ENCODE results near the gene THOC5. TPM values are rescaled to one million over a fixed set of nuclear protein-coding genes. Genes with fewer than 3 reads are reported as not detected.

The THOC5 gene
- total RNA-seq, 4 donors from 2014 or later = 38.6 to 56.1 (median 48.6) TPM

DNA sequence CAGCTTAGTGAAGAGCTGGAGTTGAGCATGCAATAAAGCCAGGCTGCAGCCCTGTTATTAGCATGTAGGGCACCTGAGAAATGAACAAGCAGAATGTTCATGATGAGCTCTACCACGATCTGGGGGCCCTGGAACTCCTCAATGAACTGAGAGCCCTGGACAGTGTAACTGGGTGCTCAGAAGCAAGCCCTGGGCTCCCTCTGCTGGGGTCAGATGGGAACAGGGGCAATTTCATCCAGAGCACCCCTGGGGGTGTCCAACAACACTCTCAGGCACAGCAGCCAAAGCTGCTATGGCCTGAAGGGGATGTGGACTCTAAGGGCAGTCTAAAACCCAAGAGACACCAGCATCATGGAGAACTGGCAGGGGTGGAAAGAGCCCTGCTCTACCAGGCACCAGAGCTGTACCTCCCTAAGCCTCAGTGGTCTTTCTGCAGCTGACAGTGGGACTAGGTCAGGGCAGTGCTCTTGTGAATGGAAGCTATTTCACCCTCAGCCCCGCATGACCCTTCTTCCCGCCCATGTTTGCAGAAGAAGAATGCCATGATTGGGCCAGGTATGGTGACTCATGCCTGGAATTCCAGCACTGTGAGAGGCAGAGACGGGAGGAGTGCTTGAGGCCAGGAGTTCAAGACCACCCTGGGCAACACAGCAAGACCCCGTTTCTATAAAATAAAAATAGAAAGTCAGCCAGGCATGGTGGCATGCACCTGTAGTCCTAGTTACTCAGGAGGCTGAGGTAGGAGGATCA lies 28.9 kb downstream of the THOC5 start:
- TF ChIP-seq POLR2A (IDR thresholded peaks at IDR 0.05; ENCODE audit: low read depth) (no peak), POLR2AphosphoS5 (IDR thresholded peaks at IDR 0.05) (no peak)
- TF ChIP-seq, protein P1, sequence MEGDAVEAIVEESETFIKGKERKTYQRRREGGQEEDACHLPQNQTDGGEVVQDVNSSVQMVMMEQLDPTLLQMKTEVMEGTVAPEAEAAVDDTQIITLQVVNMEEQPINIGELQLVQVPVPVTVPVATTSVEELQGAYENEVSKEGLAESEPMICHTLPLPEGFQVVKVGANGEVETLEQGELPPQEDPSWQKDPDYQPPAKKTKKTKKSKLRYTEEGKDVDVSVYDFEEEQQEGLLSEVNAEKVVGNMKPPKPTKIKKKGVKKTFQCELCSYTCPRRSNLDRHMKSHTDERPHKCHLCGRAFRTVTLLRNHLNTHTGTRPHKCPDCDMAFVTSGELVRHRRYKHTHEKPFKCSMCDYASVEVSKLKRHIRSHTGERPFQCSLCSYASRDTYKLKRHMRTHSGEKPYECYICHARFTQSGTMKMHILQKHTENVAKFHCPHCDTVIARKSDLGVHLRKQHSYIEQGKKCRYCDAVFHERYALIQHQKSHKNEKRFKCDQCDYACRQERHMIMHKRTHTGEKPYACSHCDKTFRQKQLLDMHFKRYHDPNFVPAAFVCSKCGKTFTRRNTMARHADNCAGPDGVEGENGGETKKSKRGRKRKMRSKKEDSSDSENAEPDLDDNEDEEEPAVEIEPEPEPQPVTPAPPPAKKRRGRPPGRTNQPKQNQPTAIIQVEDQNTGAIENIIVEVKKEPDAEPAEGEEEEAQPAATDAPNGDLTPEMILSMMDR (IDR thresholded peaks at IDR 0.05) = peak in 2 of 3 experiments; percentile 11 to 35
- Histone ChIP-seq H3K36me3 (peaks cover 73 to 98% (median 93%) of the 10 kb centered on the region in 4 donors), H3K9me3 (no peaks in the 10 kb centered on the region), H3K4me3 (no peak overlapping the region), H3K4me1 (no peaks in the 10 kb centered on the region), H3K27me3 (no peaks in the 10 kb centered on the region), H3K27ac (replicated peaks in 1 of 4) (no peak overlapping the region)
- no peak for DNase-seq (ENCODE audit: extremely low spot score)
- intact Hi-C loops (cut with DNase I) = loop anchor here (10.0 kb wide), 1 partner anchor 130 kb away; no protein-coding TSS in a partner anchor
- WGBS = 64% methylated on average over 5 of the region's 5 CpGs

DNA sequence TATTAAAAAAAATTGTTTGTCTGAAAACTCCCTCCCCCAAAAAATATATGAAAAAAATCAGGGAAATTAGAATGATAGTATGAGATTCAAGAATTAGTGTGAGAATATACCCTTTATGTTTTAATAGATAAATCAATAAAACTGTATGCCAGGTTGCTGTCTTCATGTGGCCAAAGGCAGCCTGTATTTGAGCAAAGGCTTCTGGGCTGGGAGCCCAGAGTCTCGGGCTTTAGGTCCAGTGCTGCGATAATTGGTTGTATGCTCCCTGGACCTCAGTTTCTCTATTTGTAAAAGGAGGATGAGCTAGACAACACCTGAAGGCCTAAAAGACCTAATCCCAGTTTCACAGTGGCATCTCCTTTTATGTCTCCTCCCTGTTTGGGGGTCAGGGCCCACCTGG lies 29.8 kb downstream of the THOC5 start:
- no peaks in the 10 kb centered on the region for H3K9me3 ChIP-seq
- intact Hi-C loops (cut with DNase I) = loop anchor here (10.0 kb wide), 1 partner anchor 129 kb away; no protein-coding TSS in a partner anchor
- TF ChIP-seq POLR2A (IDR thresholded peaks at IDR 0.05; ENCODE audit: low read depth) (no peak), EP300 (IDR thresholded peaks at IDR 0.05) (no peak), POLR2AphosphoS5 (IDR thresholded peaks at IDR 0.05) (no peak)
- TF ChIP-seq, protein P1 (IDR thresholded peaks at IDR 0.05) = no peak
- H3K4me3 ChIP-seq = no peak overlapping the region
- no peaks in the 10 kb centered on the region for H3K4me1 ChIP-seq
- peaks cover 74 to 98% (median 93%) of the 10 kb centered on the region in 4 donors for H3K36me3 ChIP-seq
- no peaks in the 10 kb centered on the region for H3K27me3 ChIP-seq
- 95% methylated on average over 2 of the region's 2 CpGs for WGBS
- no peak for DNase-seq (ENCODE audit: extremely low spot score)
- H3K27ac ChIP-seq (replicated peaks in 1 of 4) = no peak overlapping the region

DNA sequence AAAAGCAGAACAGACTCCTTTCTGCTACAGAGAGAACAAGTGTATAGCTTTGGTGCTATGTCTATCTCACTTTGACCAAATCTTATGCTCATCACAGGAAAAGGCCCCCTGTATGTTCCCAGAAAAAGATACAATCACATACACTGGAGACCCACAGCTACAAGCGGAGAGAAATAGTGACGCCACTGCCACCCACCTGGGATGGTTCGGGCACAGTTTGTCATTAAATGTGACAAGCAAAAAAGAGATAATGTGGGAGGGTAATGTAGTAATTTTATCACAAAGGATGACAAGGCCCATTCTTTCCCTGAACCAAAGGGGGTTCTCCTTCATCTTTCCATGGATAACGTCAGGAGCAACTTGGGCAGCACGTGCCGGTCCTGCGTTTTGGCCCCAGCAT lies 32.0 kb downstream of the THOC5 start:
- no peak for TF ChIP-seq POLR2AphosphoS5 (IDR thresholded peaks at IDR 0.05)
- TF ChIP-seq POLR2A (IDR thresholded peaks at IDR 0.05; ENCODE audit: low read depth) = no peak
- TF ChIP-seq, protein P1 (IDR thresholded peaks at IDR 0.05) = no peak
- no peak for TF ChIP-seq EP300 (IDR thresholded peaks at IDR 0.05)
- H3K27me3 ChIP-seq = no peaks in the 10 kb centered on the region
- no peak overlapping the region for H3K27ac ChIP-seq (replicated peaks in 1 of 4)
- H3K36me3 ChIP-seq = peaks cover 74 to 98% (median 93%) of the 10 kb centered on the region in 4 donors
- intact Hi-C loops (cut with DNase I) = loop anchor here (10.0 kb wide), 1 partner anchor 127 kb away; no protein-coding TSS in a partner anchor
- no peak for DNase-seq (ENCODE audit: extremely low spot score)
- no peaks in the 10 kb centered on the region for H3K9me3 ChIP-seq
- peaks cover 0 to 5% (median 0%) of the 10 kb centered on the region in 4 donors for H3K4me1 ChIP-seq
- H3K4me3 ChIP-seq = no peak overlapping the region
- WGBS = 96% methylated on average over 7 of the region's 7 CpGs

DNA sequence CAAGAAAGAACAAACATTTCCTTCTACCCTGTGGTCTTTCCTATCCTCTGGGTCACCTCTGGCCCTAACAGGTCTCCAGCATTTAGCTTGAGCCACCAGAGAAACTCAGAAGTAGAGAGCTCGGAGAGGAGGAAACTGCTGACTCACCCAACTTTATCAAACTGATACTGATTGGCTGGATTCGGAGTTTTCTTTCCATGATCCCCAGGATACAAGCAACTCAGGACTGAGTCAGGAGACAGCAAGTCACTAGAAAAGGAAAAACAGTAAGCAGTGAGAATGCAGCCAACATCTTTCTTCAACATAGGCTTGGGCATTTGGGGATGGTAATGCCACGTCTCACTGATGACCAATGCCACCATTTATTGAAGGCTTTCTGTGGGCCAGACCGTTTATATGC lies 32.7 kb downstream of the THOC5 start:
- H3K4me1 ChIP-seq = peaks cover 0 to 5% (median 0%) of the 10 kb centered on the region in 4 donors
- TF ChIP-seq POLR2AphosphoS5 (IDR thresholded peaks at IDR 0.05) = no peak
- TF ChIP-seq POLR2A (IDR thresholded peaks at IDR 0.05; ENCODE audit: low read depth) = no peak
- no peak for TF ChIP-seq EP300 (IDR thresholded peaks at IDR 0.05)
- TF ChIP-seq, protein P1 (IDR thresholded peaks at IDR 0.05) = no peak
- WGBS = 88% methylated on average over 4 of the region's 4 CpGs
- H3K4me3 ChIP-seq = no peak overlapping the region
- intact Hi-C loops (cut with DNase I) = loop anchor here (10.0 kb wide), 1 partner anchor 126 kb away; no protein-coding TSS in a partner anchor
- DNase-seq (ENCODE audit: extremely low spot score) = no peak
- no peaks in the 10 kb centered on the region for H3K27me3 ChIP-seq
- no peaks in the 10 kb centered on the region for H3K9me3 ChIP-seq
- H3K27ac ChIP-seq (replicated peaks in 1 of 4) = no peak overlapping the region
- peaks cover 75 to 98% (median 93%) of the 10 kb centered on the region in 4 donors for H3K36me3 ChIP-seq

Measured in esophagus muscularis mucosa (tissue), 4 donors.